ENCODE results near the gene GPR35.
A peak's percentile ranks its signal among the peaks of the same experiment; 100 is the strongest.

GPR35 gene

GRCh38 chr2:240624950-240625621 is at the start of gene GPR35:
TSS of gene GPR35 (plus strand) at chr2:240625480. CDS start at chr2:240629953, 4,473 bp downstream.
- DNase-seq: peak in 9 of 10 donors; percentile 2 to 89 (median 24)
- intact Hi-C loops (cut with DNase I): no loop called here

GRCh38 chr2:240576036-240576435 is 49.2 kb upstream of the GPR35 start:
- peak in 2 of 10 donors; percentile 41 to 50 for DNase-seq
- intact Hi-C loops (cut with DNase I): no loop called here

GRCh38 chr2:240576436-240577205 is 48.7 kb upstream of the GPR35 start:
- intact Hi-C loops (cut with DNase I): no loop called here
- peak in 3 of 10 donors; percentile 70 to 73 (median 71) for DNase-seq

- intact Hi-C loops (cut with DNase I): no loop called here
- peak in 3 of 10 donors; percentile 24 to 81 (median 52) for DNase-seq
Measured at GRCh38 chr2:240577281-240578109, 47.8 kb upstream of the GPR35 start.

GRCh38 chr2:240578110-240578450 is 47.2 kb upstream of the GPR35 start:
- intact Hi-C loops (cut with DNase I): no loop called here
- DNase-seq: peak in 2 of 10 donors; percentile 67 to 79

- DNase-seq: peak in 2 of 10 donors; percentile 58 to 77
- intact Hi-C loops (cut with DNase I): no loop called here
Measured at GRCh38 chr2:240578488-240578887, 46.8 kb upstream of the GPR35 start.

GRCh38 chr2:240579071-240579762 is 46.1 kb upstream of the GPR35 start:
- DNase-seq: peak in 2 of 10 donors; percentile 58 to 70
- intact Hi-C loops (cut with DNase I): no loop called here

- DNase-seq: peak in 3 of 10 donors; percentile 69 to 84 (median 76)
- intact Hi-C loops (cut with DNase I): no loop called here
Measured at GRCh38 chr2:240579771-240580614, 45.3 kb upstream of the GPR35 start.

GRCh38 chr2:240581811-240582210 is 43.5 kb upstream of the GPR35 start:
- intact Hi-C loops (cut with DNase I): no loop called here
- DNase-seq: peak in 2 of 10 donors; percentile 3 to 7

- intact Hi-C loops (cut with DNase I): no loop called here
- peak in 1 of 10 donors; percentile 8 for DNase-seq
Measured at GRCh38 chr2:240582781-240583180, 42.5 kb upstream of the GPR35 start.

- intact Hi-C loops (cut with DNase I): no loop called here
- DNase-seq: peak in 2 of 10 donors; percentile 25 to 38
Measured at GRCh38 chr2:240583774-240584173, 41.5 kb upstream of the GPR35 start.

GRCh38 chr2:240584486-240585031 is 40.7 kb upstream of the GPR35 start:
- intact Hi-C loops (cut with DNase I): no loop called here
- peak in 4 of 10 donors; percentile 10 to 26 (median 24) for DNase-seq

GRCh38 chr2:240585101-240585500 is 40.2 kb upstream of the GPR35 start:
- intact Hi-C loops (cut with DNase I): no loop called here
- peak in 3 of 10 donors; percentile 10 to 48 (median 40) for DNase-seq

GRCh38 chr2:240585681-240586197 is 39.5 kb upstream of the GPR35 start:
- peak in 1 of 10 donors; percentile 41 for DNase-seq
- intact Hi-C loops (cut with DNase I): loop anchor here (1.0 kb wide), 1 partner anchor 24 kb away; no protein-coding TSS in a partner anchor

GRCh38 chr2:240586198-240586918 is 38.9 kb upstream of the GPR35 start, which contains the start of gene CAPN10:
TSS of gene CAPN10 (plus strand) at chr2:240586734. CDS start at chr2:240586912, 178 bp downstream.
- intact Hi-C loops (cut with DNase I): loop anchor here (1.0 kb wide), 1 partner anchor 25 kb away; no protein-coding TSS in a partner anchor
- peak; percentile 97 to 100 (median 99) for DNase-seq

- peak in 2 of 10 donors; percentile 35 to 83 for DNase-seq
- intact Hi-C loops (cut with DNase I): loop anchor here (1.0 kb wide), 1 partner anchor 26 kb away; no protein-coding TSS in a partner anchor
Measured at GRCh38 chr2:240586919-240587800, 38.1 kb upstream of the GPR35 start.
